GM21515 (cell line): Measurements from ENCODE around the gene PLEKHS1.
"Not testable (repeated sequence)": the region's sequence is repeated elsewhere in the genome, so short reads cannot be mapped to it uniquely, and the experiment has no call there.

Experiments used
- ATAC-seq: cut with Tn5 transposase; IDR thresholded peaks from one replicate; pipeline ENCODE4 v1.9.1; 2021; ENCODE audit not compliant: unreplicated experiment

The PLEKHS1 gene

GRCh38 chr10:113739577-113739976 lies 11.9 kb upstream of the PLEKHS1 start:
- no peak for ATAC-seq

DNA sequence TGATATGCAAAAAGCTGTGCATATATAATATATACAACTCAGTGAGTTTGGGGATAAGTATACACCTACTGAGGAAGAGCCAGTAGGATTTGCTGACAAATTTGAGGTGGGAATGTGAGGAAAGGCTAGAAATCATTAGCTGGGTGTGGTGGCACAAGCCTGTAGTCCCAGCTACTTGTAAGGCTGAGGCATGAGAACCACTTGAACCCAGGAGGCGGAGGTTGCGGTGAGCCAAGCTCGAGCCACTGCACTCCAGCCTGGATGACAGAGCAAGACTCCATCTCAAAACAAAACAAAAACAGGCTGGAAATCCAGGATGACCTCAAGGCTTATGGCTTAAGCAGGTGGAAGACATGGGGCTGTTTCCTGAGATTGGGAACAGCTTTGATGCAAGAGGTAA lies 10.6 kb upstream of the PLEKHS1 start:
- ATAC-seq = no peak

DNA sequence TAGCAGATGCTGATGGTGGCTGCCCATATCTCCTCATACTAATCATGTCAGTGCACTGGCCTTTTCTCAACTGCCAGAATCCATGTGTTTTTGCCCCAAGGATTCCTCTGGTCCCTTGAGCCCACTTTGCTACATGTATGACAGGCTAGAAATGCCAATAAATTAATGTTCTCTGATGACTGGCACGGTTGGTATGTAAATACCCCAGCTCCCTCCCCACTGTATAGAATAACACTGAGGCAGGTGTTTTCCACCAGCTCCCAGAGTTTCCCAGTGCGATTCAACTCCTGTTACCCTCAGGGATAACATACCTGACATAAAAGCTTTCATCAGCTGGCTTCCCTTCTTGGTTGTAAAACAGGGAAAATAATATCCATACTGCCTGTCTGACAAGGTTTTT lies 9.0 kb upstream of the PLEKHS1 start:
- no peak for ATAC-seq

- ATAC-seq = no peak
These were observed 7.9 kb upstream of the PLEKHS1 start for GRCh38 chr10:113743594-113743993.

GRCh38 chr10:113745374-113745773 lies 6.1 kb upstream of the PLEKHS1 start:
- ATAC-seq = no peak

- ATAC-seq = no peak
These were observed 5.1 kb upstream of the PLEKHS1 start for GRCh38 chr10:113746217-113746957.

DNA sequence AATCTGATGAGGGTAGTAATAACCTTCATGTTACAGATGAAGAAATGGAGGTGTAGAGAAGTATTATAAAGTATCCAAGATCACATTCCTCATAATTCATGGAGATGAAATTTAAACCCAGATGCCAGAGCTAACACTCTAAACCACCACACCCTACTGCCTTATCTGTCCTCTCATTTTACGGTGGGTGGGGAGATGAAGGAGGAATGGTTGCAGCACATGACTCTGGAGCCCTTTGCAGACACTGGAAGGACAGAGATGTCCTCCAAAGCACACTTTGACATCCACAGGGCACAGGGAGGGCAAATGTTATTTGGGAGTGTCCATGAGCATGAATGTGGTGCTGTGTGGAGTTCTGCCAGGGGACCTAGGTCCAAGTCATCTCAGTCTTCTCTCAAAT lies 1.1 kb downstream of the PLEKHS1 start:
- ATAC-seq = no peak

- no peak for ATAC-seq
These were observed 1.7 kb downstream of the PLEKHS1 start for GRCh38 chr10:113753020-113753692.

DNA sequence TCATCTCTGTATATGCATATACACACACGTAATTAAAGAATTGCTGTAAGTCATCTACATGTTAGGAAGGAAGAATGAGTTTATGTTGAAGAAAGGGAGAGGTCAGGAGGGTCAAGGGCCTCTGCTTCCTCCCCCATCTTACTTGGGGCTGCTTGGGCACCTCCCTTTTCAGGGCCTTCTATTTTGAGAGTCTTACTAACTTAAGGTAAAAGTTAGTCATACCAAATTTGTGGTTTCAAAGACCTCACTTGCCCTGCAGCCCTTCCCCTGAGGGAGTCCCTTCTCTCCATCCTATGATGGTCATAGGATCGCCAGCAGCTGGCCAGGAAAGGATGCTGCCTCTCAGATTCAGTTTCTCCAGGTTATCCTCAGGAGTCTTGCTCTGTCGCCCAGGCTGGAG lies 2.6 kb downstream of the PLEKHS1 start:
- no peak for ATAC-seq

DNA sequence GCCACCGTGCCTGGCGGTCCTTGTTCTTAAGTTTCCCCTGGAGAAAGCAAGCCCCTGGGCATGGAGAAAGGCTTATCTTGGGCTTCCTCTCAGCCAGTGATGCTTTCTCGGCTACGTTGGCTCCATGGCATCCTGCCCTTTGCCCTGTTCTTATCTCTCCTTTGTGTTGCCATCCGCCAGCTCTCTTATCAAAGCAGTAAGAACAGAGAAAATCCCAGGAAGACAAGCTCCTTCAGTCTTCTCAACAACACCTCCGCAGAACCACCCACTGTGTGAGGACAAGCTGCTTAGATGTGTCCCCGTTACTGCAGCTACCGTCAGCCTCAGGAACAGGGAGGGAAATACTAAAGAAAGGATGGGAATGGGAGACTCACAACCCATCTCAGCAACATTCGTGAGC lies 3.3 kb downstream of the PLEKHS1 start:
- no peak for ATAC-seq

DNA sequence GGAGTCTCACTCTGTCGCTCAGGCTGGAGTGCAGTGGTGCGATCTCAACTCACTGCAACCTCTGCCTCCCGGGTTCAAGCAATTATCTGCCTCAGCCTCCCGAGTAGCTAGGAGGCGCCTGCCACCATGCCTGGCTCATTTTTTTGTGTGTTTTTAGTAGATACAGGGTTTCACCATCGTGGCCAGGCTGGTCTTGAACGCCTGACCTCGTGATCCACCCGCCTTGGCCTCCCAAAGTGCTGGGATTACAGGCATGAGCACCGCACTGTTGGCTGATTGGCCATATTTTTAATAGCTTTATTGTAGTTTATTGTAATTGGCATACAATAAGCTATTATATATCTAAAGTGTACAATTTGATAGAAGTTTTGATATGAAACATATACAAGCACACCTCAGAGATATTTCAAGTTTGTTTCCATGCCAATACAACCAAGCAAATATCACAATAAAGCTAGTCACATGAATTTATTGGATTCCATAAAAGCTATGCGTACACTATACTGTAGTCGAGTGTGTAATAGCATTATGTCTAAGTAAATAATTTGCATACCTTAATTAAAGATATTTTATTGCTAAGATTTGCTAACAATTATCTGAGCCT lies 5.6 kb downstream of the PLEKHS1 start:
- no peak for ATAC-seq

- no peak for ATAC-seq
These were observed 10.6 kb downstream of the PLEKHS1 start for GRCh38 chr10:113762083-113762482.

- ATAC-seq = no peak
These were observed 13.1 kb downstream of the PLEKHS1 start for GRCh38 chr10:113764582-113764981.

GRCh38 chr10:113765910-113766309 lies 14.4 kb downstream of the PLEKHS1 start:
- no peak for ATAC-seq

DNA sequence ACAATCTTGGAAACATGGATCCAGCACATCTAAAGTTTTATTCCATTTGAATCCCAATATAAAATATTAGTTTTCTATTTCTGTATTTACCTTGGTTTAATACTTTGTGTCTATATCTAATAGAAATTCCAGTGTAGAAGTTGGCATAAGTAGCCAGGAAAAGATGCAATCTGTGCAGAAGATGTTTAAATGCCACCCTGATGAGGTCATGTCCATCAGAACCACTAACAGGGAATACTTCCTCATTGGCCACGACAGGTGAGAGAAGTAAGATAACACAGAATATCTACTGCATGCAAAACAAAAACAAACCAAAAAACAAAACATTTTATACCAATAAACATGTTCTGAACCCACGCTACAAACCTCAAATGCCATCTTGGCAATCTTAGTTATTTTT lies 15.7 kb downstream of the PLEKHS1 start:
- no peak for ATAC-seq

- no peak for ATAC-seq
These were observed 18.9 kb downstream of the PLEKHS1 start for GRCh38 chr10:113770346-113770745.

DNA sequence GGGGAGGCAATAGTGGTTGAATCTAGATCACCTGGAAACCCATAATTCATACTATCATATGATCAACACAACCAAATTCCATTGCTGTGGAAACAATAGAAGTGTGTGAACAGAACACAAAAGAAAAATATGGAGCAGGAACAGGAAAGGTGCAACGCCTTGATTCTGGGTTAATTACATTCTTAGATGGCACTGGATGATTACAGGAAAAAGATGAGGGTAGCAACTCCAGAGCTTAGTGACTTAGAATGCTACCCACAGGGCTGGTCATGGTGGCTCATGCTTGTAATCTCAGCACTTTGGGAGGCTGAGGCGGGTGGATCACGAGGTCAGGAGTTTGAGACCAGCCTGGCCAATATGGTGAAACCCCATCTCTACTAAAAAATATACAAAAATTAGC lies 19.6 kb downstream of the PLEKHS1 start:
- ATAC-seq = not testable (repeated sequence)

GRCh38 chr10:113775686-113776294 lies 24.3 kb downstream of the PLEKHS1 start:
- no peak for ATAC-seq

GRCh38 chr10:113776553-113776952 lies 25.1 kb downstream of the PLEKHS1 start:
- ATAC-seq = no peak

GRCh38 chr10:113780681-113781250 lies 29.3 kb downstream of the PLEKHS1 start:
- no peak for ATAC-seq

GRCh38 chr10:113782367-113782766 lies 30.9 kb downstream of the PLEKHS1 start:
- ATAC-seq = no peak
